ENCODE results near the gene SPATA13.

Gene SPATA13

GRCh38 chr13:24284889-24285565 lies 124.5 kb downstream of the SPATA13 start:
- no peaks in the 10 kb centered on the region for H4K20me1 ChIP-seq (ENCODE audit: low read depth, low read length)
- no peaks in the 10 kb centered on the region for H3K27me3 ChIP-seq (ENCODE audit: low read length)
- TF ChIP-seq CTCF (IDR thresholded peaks at IDR 0.05; ENCODE audit: insufficient read depth, low read length, poor library complexity, severe bottlenecking) = no peak
- H3K9ac ChIP-seq (ENCODE audit: low read length) = no peak overlapping the region
- H3K9me2 ChIP-seq (replicated peaks; ENCODE audit: insufficient read depth, low read length) = no peaks in the 10 kb centered on the region
- no peak overlapping the region for H3K4me3 ChIP-seq (ENCODE audit: insufficient read depth, low read length, poor library complexity, severe bottlenecking)
- no peak overlapping the region for H3K27ac ChIP-seq (ENCODE audit: low read depth, low read length)
- no peak overlapping the region for H3K4me2 ChIP-seq (ENCODE audit: low read depth, low read length, poor library complexity, severe bottlenecking)
- H3F3A ChIP-seq (ENCODE audit: insufficient read depth) = no peaks in the 10 kb centered on the region
- no peak overlapping the region for H2AFZ ChIP-seq (ENCODE audit: low read depth, low read length, severe bottlenecking)
- H3K9me3 ChIP-seq (ENCODE audit: insufficient read depth, low read length) = no peaks in the 10 kb centered on the region
- H3K36me3 ChIP-seq (ENCODE audit: low read length) = no peaks in the 10 kb centered on the region
- H3K79me2 ChIP-seq (ENCODE audit: insufficient read depth, low read length) = no peaks in the 10 kb centered on the region

- Histone ChIP-seq H3K9ac (ENCODE audit: low read length) (no peak overlapping the region), H2AFZ (ENCODE audit: low read depth, low read length, severe bottlenecking) (no peak overlapping the region), H3K27ac (ENCODE audit: low read depth, low read length) (no peak overlapping the region), H3K36me3 (ENCODE audit: low read length) (no peaks in the 10 kb centered on the region), H3K4me2 (ENCODE audit: low read depth, low read length, poor library complexity, severe bottlenecking) (no peak overlapping the region), H3K4me3 (ENCODE audit: insufficient read depth, low read length, poor library complexity, severe bottlenecking) (no peak overlapping the region), H3K27me3 (ENCODE audit: low read length) (no peaks in the 10 kb centered on the region), H3F3A (ENCODE audit: insufficient read depth) (no peaks in the 10 kb centered on the region), H4K20me1 (ENCODE audit: low read depth, low read length) (no peaks in the 10 kb centered on the region), H3K9me3 (ENCODE audit: insufficient read depth, low read length) (no peaks in the 10 kb centered on the region), H3K79me2 (ENCODE audit: insufficient read depth, low read length) (no peaks in the 10 kb centered on the region), H3K9me2 (replicated peaks; ENCODE audit: insufficient read depth, low read length) (no peaks in the 10 kb centered on the region)
- no peak for TF ChIP-seq EZH2phosphoT487 (conservative IDR thresholded peaks at IDR 0.05; ENCODE audit: low read length)
- no peak for TF ChIP-seq CTCF (IDR thresholded peaks at IDR 0.05; ENCODE audit: insufficient read depth, low read length, poor library complexity, severe bottlenecking)
Measured at GRCh38 chr13:24286624-24287023, 126.1 kb downstream of the SPATA13 start.

- Histone ChIP-seq H3F3A (ENCODE audit: insufficient read depth) (no peaks in the 10 kb centered on the region), H3K27me3 (ENCODE audit: low read length) (no peaks in the 10 kb centered on the region), H3K79me2 (ENCODE audit: insufficient read depth, low read length) (no peaks in the 10 kb centered on the region), H2AFZ (ENCODE audit: low read depth, low read length, severe bottlenecking) (no peak overlapping the region), H4K20me1 (ENCODE audit: low read depth, low read length) (no peaks in the 10 kb centered on the region), H3K36me3 (ENCODE audit: low read length) (no peaks in the 10 kb centered on the region), H3K4me2 (ENCODE audit: low read depth, low read length, poor library complexity, severe bottlenecking) (no peak overlapping the region), H3K27ac (ENCODE audit: low read depth, low read length) (no peak overlapping the region), H3K9me2 (replicated peaks; ENCODE audit: insufficient read depth, low read length) (no peaks in the 10 kb centered on the region), H3K9ac (ENCODE audit: low read length) (no peak overlapping the region), H3K9me3 (ENCODE audit: insufficient read depth, low read length) (no peaks in the 10 kb centered on the region), H3K4me3 (ENCODE audit: insufficient read depth, low read length, poor library complexity, severe bottlenecking) (no peak overlapping the region)
- TF ChIP-seq EZH2phosphoT487 (conservative IDR thresholded peaks at IDR 0.05; ENCODE audit: low read length) (no peak), CTCF (IDR thresholded peaks at IDR 0.05; ENCODE audit: insufficient read depth, low read length, poor library complexity, severe bottlenecking) (no peak)
Measured at GRCh38 chr13:24287748-24288287, 127.3 kb downstream of the SPATA13 start.
